EL (cell line): ENCODE data around the gene AKR1B15.
"Not testable (repeated sequence)": the region's sequence is repeated elsewhere in the genome, so short reads cannot be mapped to it uniquely, and the experiment has no call there.

Source experiments
- DNase-seq: peaks from one replicate; pipeline ENCODE4 v3.0.0-alpha.2; 2016

AKR1B15 gene

GRCh38 chr7:134567368-134567767 lies 18.5 kb downstream of the AKR1B15 start:
- no peak for DNase-seq

- DNase-seq: not testable (repeated sequence)
Measured at GRCh38 chr7:134569962-134570361, 21.1 kb downstream of the AKR1B15 start.

GRCh38 chr7:134571101-134571500 lies 22.2 kb downstream of the AKR1B15 start:
- no peak for DNase-seq

GRCh38 chr7:134571746-134572461 lies 23.0 kb downstream of the AKR1B15 start:
- no peak for DNase-seq

GRCh38 chr7:134574322-134574721 lies 25.4 kb downstream of the AKR1B15 start:
- no peak for DNase-seq

- DNase-seq: no peak
Measured at GRCh38 chr7:134584290-134584689, 35.4 kb downstream of the AKR1B15 start.

GRCh38 chr7:134585897-134586296 lies 37.0 kb downstream of the AKR1B15 start:
- no peak for DNase-seq

GRCh38 chr7:134587750-134588149 lies 38.8 kb downstream of the AKR1B15 start:
- no peak for DNase-seq

GRCh38 chr7:134589491-134589941 lies 40.6 kb downstream of the AKR1B15 start:
- peak; percentile 80 for DNase-seq

- peak; percentile 84 for DNase-seq
Measured at GRCh38 chr7:134593530-134594392, 44.9 kb downstream of the AKR1B15 start.

- DNase-seq: no peak
Measured at GRCh38 chr7:134594877-134595276, 46.0 kb downstream of the AKR1B15 start.

- DNase-seq: no peak
Measured at GRCh38 chr7:134599371-134599770, 50.5 kb downstream of the AKR1B15 start.

GRCh38 chr7:134601459-134601858 lies 52.5 kb downstream of the AKR1B15 start:
- DNase-seq: no peak

GRCh38 chr7:134602881-134603451 lies 54.1 kb downstream of the AKR1B15 start:
- DNase-seq: no peak

- peak; percentile 66 for DNase-seq
Measured at GRCh38 chr7:134605978-134606923, 57.3 kb downstream of the AKR1B15 start.

GRCh38 chr7:134611611-134612151 lies 62.8 kb downstream of the AKR1B15 start:
- no peak for DNase-seq

- DNase-seq: no peak
Measured at GRCh38 chr7:134612197-134612596, 63.3 kb downstream of the AKR1B15 start.

GRCh38 chr7:134613623-134614347 lies 64.9 kb downstream of the AKR1B15 start:
- peak; percentile 95 for DNase-seq

- DNase-seq: no peak
Measured at GRCh38 chr7:134616611-134617010, 67.7 kb downstream of the AKR1B15 start.

- peak; percentile 57 for DNase-seq
Measured at GRCh38 chr7:134618756-134619530, 70.0 kb downstream of the AKR1B15 start.
